GM12878 (cell line): ENCODE measurements around the gene PLEKHM3. TPM values are rescaled to one million over a fixed set of nuclear protein-coding genes. Genes with fewer than 3 reads are reported as not detected.

ENCODE experiments used
- ATAC-seq: fragments of 200-7000 bp; cut with Tn5 transposase; 3 replicates; pipeline ENCODE4 v1.9.1; 2020; ENCODE audit warnings: mild to moderate bottlenecking, moderate library complexity
- BruUV-seq: library from RNA; stranded (reverse); fragments of 400-500 nt; replicated peaks from 2 replicates; lab custom pipeline; 2021; lab: Mats Ljungman, UMichigan
- CTCF ChIA-PET: fragments of 300-600 bp; sonication (Branson Sonifier 250); formaldehyde crosslinking; extraction: SDS; loops from one replicate; lab custom pipeline; 2021; ENCODE audit warnings: inconsistent platforms; lab: Yijun Ruan, JAX
- POLR2A ChIA-PET: fragments of 350-600 bp; formaldehyde crosslinking; extraction: SDS; loops from one replicate; lab custom pipeline; 2021; ENCODE audit warnings: inconsistent platforms; lab: Charles Lee
- RAD21 ChIA-PET: fragments of 300-600 bp; sonication (Branson Sonifier 250); formaldehyde crosslinking; loops from one replicate; lab custom pipeline; 2023; ENCODE audit warnings: antibody characterized with exemption; ENCODE audit not compliant: unreplicated experiment; lab: Charles Lee
- SMC1A ChIA-PET: fragments of 300-600 bp; sonication (Branson Sonifier 250); formaldehyde crosslinking; loops from one replicate; lab custom pipeline; 2023; ENCODE audit not compliant: unreplicated experiment, uncharacterized antibody; lab: Charles Lee
- DNase-seq: peaks from one replicate; pipeline ENCODE4 v3.0.0-alpha.2; 2011; ENCODE audit warnings: low read depth, low spot score
- FAIRE-seq: peaks from 3 replicates; lab custom pipeline; 2011; peaks lifted over from hg19 to GRCh38; lab: Jason Lieb, UNC
- H2AFZ ChIP-seq: 2 replicates; pipeline ENCODE4 v1.6.0; 2011; ENCODE audit warnings: low read depth, low read length, control low read depth; ENCODE audit not compliant: control insufficient read depth
- H3K27ac ChIP-seq: 2 replicates; pipeline ENCODE4 v1.5.1; 2011; ENCODE audit warnings: control low read depth; ENCODE audit not compliant: control insufficient read depth, insufficient read depth
- H3K27me3 ChIP-seq, 2 experiments: replicated peaks in 1 of 2; 2 replicates each; pipeline versions ENCODE4 v1.6.0 to v1.6.1; 2011; ENCODE audit warnings: low read length in 1 of 2; ENCODE audit not compliant: control insufficient read depth in 2 of 2, insufficient read depth in 2 of 2
- H3K36me3 ChIP-seq, 2 experiments: 2 replicates each; pipeline ENCODE4 v1.5.1; 2011; ENCODE audit warnings: low read length in 1 of 2; ENCODE audit not compliant: control insufficient read depth in 2 of 2, insufficient read depth in 2 of 2
- H3K4me1 ChIP-seq: 2 replicates; pipeline ENCODE4 v1.6.1; 2011; ENCODE audit warnings: mild to moderate bottlenecking, low read length, moderate library complexity, mixed read lengths; ENCODE audit not compliant: control insufficient read depth, insufficient read depth
- H3K4me2 ChIP-seq: 2 replicates; pipeline ENCODE4 v1.6.0; 2011; ENCODE audit warnings: control low read depth; ENCODE audit not compliant: control insufficient read depth, insufficient read depth
- H3K4me3 ChIP-seq: fragments of 200-600 bp; sonication (generic); 2 replicates; pipeline ENCODE4 v1.5.1; 2016
- H3K79me2 ChIP-seq: 2 replicates; pipeline ENCODE4 v1.6.0; 2011; ENCODE audit warnings: low read length; ENCODE audit not compliant: control insufficient read depth, insufficient read depth
- H3K9ac ChIP-seq: 2 replicates; pipeline ENCODE4 v1.8.0; 2011; ENCODE audit warnings: low read length, control low read depth, mixed read lengths; ENCODE audit not compliant: control insufficient read depth, insufficient read depth
- H3K9me3 ChIP-seq: replicated peaks from 3 replicates; pipeline ENCODE4 v1.5.1; 2011; ENCODE audit warnings: mild to moderate bottlenecking, low read length; ENCODE audit not compliant: control insufficient read depth, insufficient read depth
- H4K20me1 ChIP-seq: 2 replicates; pipeline ENCODE4 v1.6.0; 2011; ENCODE audit not compliant: control insufficient read depth, insufficient read depth
- CBFB ChIP-seq: IDR thresholded peaks from 2 replicates; pipeline ENCODE4 v1.6.1; 2016; ENCODE audit warnings: antibody characterized with exemption, low read depth
- CHD1 ChIP-seq: IDR thresholded peaks from 2 replicates; pipeline ENCODE4 v1.6.1; 2012; ENCODE audit warnings: low read depth, low read length, improper control_type of control experiment
- CHD2 ChIP-seq: IDR thresholded peaks from 2 replicates; pipeline ENCODE4 v1.6.1; 2011; ENCODE audit warnings: low read depth, low read length, improper control_type of control experiment, borderline replicate concordance
- LARP7 ChIP-seq: fragments of 450-650 bp; IDR thresholded peaks from 2 replicates; pipeline ENCODE4 v1.6.1; 2017; ENCODE audit warnings: mild to moderate bottlenecking
- MTA2 ChIP-seq: fragments of 450-650 bp; IDR thresholded peaks from 2 replicates; pipeline ENCODE4 v1.6.1; 2016; ENCODE audit warnings: low read depth, mild to moderate bottlenecking, moderate library complexity
- MTA3 ChIP-seq: IDR thresholded peaks from 2 replicates; pipeline ENCODE4 v1.6.1; 2012; ENCODE audit warnings: low read length, inconsistent platforms, borderline replicate concordance
- RCOR1 ChIP-seq: conservative IDR thresholded peaks from 2 replicates; pipeline ENCODE4 v1.6.1; 2012; ENCODE audit warnings: low read depth, low read length, improper control_type of control experiment
- TARDBP ChIP-seq: IDR thresholded peaks from 2 replicates; pipeline ENCODE4 v1.6.1; 2016; ENCODE audit warnings: borderline replicate concordance
- WGBS: methylation state at CpG from one replicate; pipeline ENCODE4 v1.1.6; 2016; ENCODE audit warnings: low lambda C conversion rate; ENCODE audit not compliant: insufficient replicate concordance, insufficient coverage; ENCODE audit errors: missing lambda C conversion rate; 5-methylcytosine and 5-hydroxymethylcytosine counted together
- in situ Hi-C: fragments of 300-500 bp; cut with MboI; formaldehyde crosslinking; loops from 9 replicates; pipeline ENCODE4 v1.14.3; 2018; ENCODE audit warnings: mixed read lengths
- intact Hi-C: fragments of 100-400 bp; cut with micrococcal nuclease; formaldehyde crosslinking; loops from one replicate; pipeline ENCODE4 v1.14.2; 2022; ENCODE audit not compliant: unreplicated experiment
- polyA plus RNA-seq, 11 experiments: library from polyadenylated mRNA; depleted of rRNA in 4 of 11; unstranded in 6 of 11; stranded (reverse) in 5 of 11; fragments of >200 nt; fragmentation: Nextera tagmentation in 4 of 11; fragmentation: Illumina TruSeq in 1 of 11; extraction: Ambion mirVana in 4 of 11; extraction: Trizol in 1 of 11; gene quantifications; 1 replicate in 1 of 11; 2 replicates in 10 of 11; pipeline versions ENCODE4 v1.2.1 to v1.2.3, GENCODE V29; 2011 to 2016; ENCODE audit warnings: inconsistent platforms in 2 of 11, missing spikeins in 2 of 11, low read depth in 1 of 11
- total RNA-seq, 4 experiments: library from RNA; depleted of rRNA in 3 of 4; stranded (reverse); fragments of >200 nt in 3 of 4; fragmentation: Illumina TruSeq in 1 of 4; extraction: Trizol in 1 of 4; gene quantifications; 2 replicates each; pipeline versions ENCODE4 v1.2.1 to v1.2.3, GENCODE V29; 2013 to 2021
- TF ChIP-seq, protein P1 (sequence below): IDR thresholded peaks from 2 replicates; pipeline ENCODE4 v1.6.1; 2011; ENCODE audit warnings: borderline replicate concordance, low read depth, mild to moderate bottlenecking, moderate library complexity, low read length; ENCODE audit not compliant: insufficient read depth, poor library complexity, severe bottlenecking
- TF ChIP-seq, protein P2 (sequence below): IDR thresholded peaks from 2 replicates; pipeline ENCODE4 v1.6.1; 2011; ENCODE audit warnings: borderline replicate concordance, low read depth, mild to moderate bottlenecking, moderate library complexity, mixed read lengths, low read length; ENCODE audit not compliant: insufficient read depth; ENCODE audit errors: extremely low read length

The PLEKHM3 gene
- total and polyA plus RNA-seq, 10 of the 15 experiments (the other 5 are each of a cell fraction or from before 2014, with no cell fraction given) = 1.4 to 5.6 (median 3.0) TPM

DNA sequence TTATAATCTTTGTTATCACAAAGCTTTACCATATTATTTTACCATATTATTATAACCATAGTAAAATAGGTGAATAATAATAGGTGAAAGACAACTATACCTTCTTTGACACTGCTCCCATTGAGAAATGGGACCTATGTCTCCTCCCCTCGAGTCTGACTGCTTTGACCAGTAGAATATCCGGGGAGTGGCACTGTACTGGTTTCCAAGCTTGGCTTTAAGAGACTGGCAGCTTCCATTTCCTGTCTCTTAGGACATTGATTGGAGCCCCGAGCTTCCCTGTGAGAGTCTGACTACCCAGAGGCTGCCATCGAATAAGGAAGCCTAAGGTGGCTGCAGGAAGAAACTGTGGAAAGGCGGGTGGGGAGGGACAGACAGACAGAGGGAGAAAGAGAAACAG lies 40.1 kb upstream of the PLEKHM3 start:
- BruUV-seq = no TSS peak
- 80% methylated on average over 5 of the region's 5 CpGs for WGBS
- ATAC-seq (no peak), FAIRE-seq (no peak), DNase-seq (no peak)
- ChIA-PET SMC1A (interaction anchor here (1.3 to 1.5 kb wide), 2 partner anchors 71 to 318 kb away, joined by 3 to 5 read pairs; no protein-coding TSS in a partner anchor), CTCF (interaction anchor here (1.2 to 3.8 kb wide), 4 partner anchors 9 to 319 kb away, joined by 3 to 28 read pairs (median 9); no protein-coding TSS in a partner anchor), POLR2A (interaction anchor here (0.6 to 1.0 kb wide), 2 partner anchors 344 to 439 kb away, joined by 3 read pairs; no protein-coding TSS in a partner anchor), RAD21 (interaction anchor here (0.6 to 1.5 kb wide), 3 partner anchors 25 to 439 kb away, joined by 3 to 5 read pairs (median 5); no protein-coding TSS in a partner anchor)
- intact Hi-C loops = no loop called here
- H4K20me1 ChIP-seq = no peaks in the 10 kb centered on the region
- H3K27ac ChIP-seq = no peak overlapping the region
- H3K9ac ChIP-seq = no peak overlapping the region
- in situ Hi-C loops = loop anchor here (10.0 kb wide), 1 partner anchor 321 kb away; no protein-coding TSS in a partner anchor
- H2AFZ ChIP-seq = no peak overlapping the region
- H3K4me2 ChIP-seq = no peak overlapping the region
- no peaks in the 10 kb centered on the region for H3K9me3 ChIP-seq
- H3K27me3 ChIP-seq = no peaks in the 10 kb centered on the region
- peaks cover 4% of the 10 kb centered on the region for H3K4me1 ChIP-seq
- H3K36me3 ChIP-seq = no peaks in the 10 kb centered on the region
- no peak for TF ChIP-seq MTA3
- no peak for TF ChIP-seq CHD2
- TF ChIP-seq CHD1 = no peak
- TF ChIP-seq CBFB = no peak
- no peak for TF ChIP-seq TARDBP
- TF ChIP-seq RCOR1 = no peak
- TF ChIP-seq MTA2 = no peak
- TF ChIP-seq, protein P1, sequence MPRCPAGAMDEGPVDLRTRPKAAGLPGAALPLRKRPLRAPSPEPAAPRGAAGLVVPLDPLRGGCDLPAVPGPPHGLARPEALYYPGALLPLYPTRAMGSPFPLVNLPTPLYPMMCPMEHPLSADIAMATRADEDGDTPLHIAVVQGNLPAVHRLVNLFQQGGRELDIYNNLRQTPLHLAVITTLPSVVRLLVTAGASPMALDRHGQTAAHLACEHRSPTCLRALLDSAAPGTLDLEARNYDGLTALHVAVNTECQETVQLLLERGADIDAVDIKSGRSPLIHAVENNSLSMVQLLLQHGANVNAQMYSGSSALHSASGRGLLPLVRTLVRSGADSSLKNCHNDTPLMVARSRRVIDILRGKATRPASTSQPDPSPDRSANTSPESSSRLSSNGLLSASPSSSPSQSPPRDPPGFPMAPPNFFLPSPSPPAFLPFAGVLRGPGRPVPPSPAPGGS = no peak
- TF ChIP-seq, protein P2, sequence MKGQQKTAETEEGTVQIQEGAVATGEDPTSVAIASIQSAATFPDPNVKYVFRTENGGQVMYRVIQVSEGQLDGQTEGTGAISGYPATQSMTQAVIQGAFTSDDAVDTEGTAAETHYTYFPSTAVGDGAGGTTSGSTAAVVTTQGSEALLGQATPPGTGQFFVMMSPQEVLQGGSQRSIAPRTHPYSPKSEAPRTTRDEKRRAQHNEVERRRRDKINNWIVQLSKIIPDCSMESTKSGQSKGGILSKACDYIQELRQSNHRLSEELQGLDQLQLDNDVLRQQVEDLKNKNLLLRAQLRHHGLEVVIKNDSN = no peak
- no peak for TF ChIP-seq LARP7
- no peak overlapping the region for H3K4me3 ChIP-seq
- H3K79me2 ChIP-seq = no peaks in the 10 kb centered on the region
